Lower lobe of right lung (tissue), 2 donors: ENCODE data around the gene LIX1. TPM values are rescaled to one million over a fixed set of nuclear protein-coding genes. Genes with fewer than 3 reads are reported as not detected.
"Not testable (repeated sequence)": the region's sequence is repeated elsewhere in the genome, so short reads cannot be mapped to it uniquely, and the experiment has no call there.

ENCODE experiments used
- ATAC-seq, 2 donors: fragments of 200-7000 bp; cut with Tn5 transposase; one replicate each; pipeline ENCODE4 v1.9.1; 2020 to 2022; ENCODE audit warnings: mild to moderate bottlenecking in 2 of 2, moderate library complexity in 2 of 2
- DNase-seq: peaks from one replicate; pipeline ENCODE4 v3.0.0-alpha.2; 2020
- H3K27ac ChIP-seq: fragments of 200-600 bp; one replicate; pipeline ENCODE4 v1.8.0; 2022
- H3K27me3 ChIP-seq: fragments of 200-600 bp; one replicate; pipeline ENCODE4 v1.8.0; 2022; ENCODE audit warnings: low read depth
- H3K36me3 ChIP-seq: fragments of 200-600 bp; one replicate; pipeline ENCODE4 v1.8.0; 2022; ENCODE audit warnings: mild to moderate bottlenecking
- H3K4me1 ChIP-seq: fragments of 200-600 bp; one replicate; pipeline ENCODE4 v1.8.0; 2022
- H3K4me3 ChIP-seq: fragments of 200-600 bp; one replicate; pipeline ENCODE4 v1.8.0; 2022; ENCODE audit warnings: mild to moderate bottlenecking
- H3K9me3 ChIP-seq: fragments of 200-600 bp; one replicate; pipeline ENCODE4 v1.8.0; 2022
- CTCF ChIP-seq: fragments of 200-600 bp; IDR thresholded peaks from one replicate; pipeline ENCODE4 v1.8.0; 2022; ENCODE audit warnings: antibody characterized with exemption, mild to moderate bottlenecking
- intact Hi-C: fragments of 100-400 bp; cut with DNase I; formaldehyde crosslinking; loops from one replicate; pipeline ENCODE4 v1.11.0; 2022
- long read RNA-seq: library from polyadenylated mRNA; unstranded; transcript quantifications from one replicate; pipeline ENCODE4 v2.0.0, GENCODE V29; 2021
- total RNA-seq: library from RNA; stranded (reverse); fragmentation: NEBNext Ultra II Directional; extraction: Animal tissue kit (Norgen Biotek cat#: 25700); gene quantifications from one replicate; pipeline ENCODE4 v1.2.1, GENCODE V29; 2021
- donor health status: DM: no; HTN: yes; CAD: no; lungs with severe emphysema.

LIX1 gene
- not detected for total RNA-seq
- long read RNA-seq: 0 reads

DNA sequence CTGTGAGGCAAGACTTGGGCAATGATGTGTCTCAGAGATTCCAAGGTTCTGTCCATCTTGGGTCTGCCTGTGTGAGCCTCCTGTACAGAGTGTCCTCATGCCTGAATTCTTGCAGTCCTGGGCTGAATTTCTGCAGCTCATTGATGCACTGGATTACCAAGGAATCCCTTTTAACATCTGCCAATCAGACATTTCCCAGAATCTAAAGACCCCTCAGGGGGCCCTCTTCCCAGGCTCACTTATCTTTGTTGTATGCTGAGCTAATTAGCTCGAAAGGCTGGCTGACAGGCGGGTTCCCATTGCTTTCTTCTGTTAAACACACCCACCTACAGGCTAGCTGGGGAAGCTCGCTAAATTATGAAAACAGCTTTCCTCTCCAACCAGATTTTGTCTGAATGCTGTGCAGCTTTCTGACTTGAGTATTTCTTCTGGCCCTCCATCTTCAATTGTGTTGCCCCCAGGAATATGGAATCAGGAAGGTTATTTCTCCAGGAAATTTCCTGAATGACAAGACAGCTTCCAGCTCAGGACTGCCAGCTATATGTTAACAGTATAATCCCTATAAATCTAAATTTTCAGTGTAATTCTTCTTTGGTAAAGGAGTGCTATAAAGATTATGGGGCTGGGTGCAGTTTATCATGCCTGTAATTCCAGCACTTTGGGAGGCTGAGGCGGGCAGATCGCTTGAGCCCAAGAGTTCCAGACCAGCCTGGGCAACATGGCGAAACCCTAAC lies at the start of gene LIX1:
Gene LIX1, minus strand, starts transcription at position 91 of the 734 bp plus-strand sequence. Its CDS starts 35 bp downstream, at position 56.
- no peaks in the 10 kb centered on the region for H3K36me3 ChIP-seq
- no peak within 1 kb of the TSS for H3K4me3 ChIP-seq
- no peaks in the 10 kb centered on the region for H3K9me3 ChIP-seq
- DNase-seq (no peak), ATAC-seq (peak; percentile 27 to 72)
- intact Hi-C loops: no loop called here
- no peaks in the 10 kb centered on the region for H3K4me1 ChIP-seq
- peak; percentile 35 for TF ChIP-seq CTCF
- H3K27ac ChIP-seq: no peak within 1 kb of the TSS
- H3K27me3 ChIP-seq: no peaks in the 10 kb centered on the region

GRCh38 chr5:97191893-97192292 lies 49.5 kb upstream of the LIX1 start:
- Histone ChIP-seq H3K4me3 (no peak overlapping the region), H3K4me1 (no peaks in the 10 kb centered on the region), H3K9me3 (no peaks in the 10 kb centered on the region), H3K27ac (no peak overlapping the region), H3K27me3 (no peaks in the 10 kb centered on the region), H3K36me3 (no peaks in the 10 kb centered on the region)
- no peak for ATAC-seq
- no peak for DNase-seq
- intact Hi-C loops: no loop called here
- no peak for TF ChIP-seq CTCF

DNA sequence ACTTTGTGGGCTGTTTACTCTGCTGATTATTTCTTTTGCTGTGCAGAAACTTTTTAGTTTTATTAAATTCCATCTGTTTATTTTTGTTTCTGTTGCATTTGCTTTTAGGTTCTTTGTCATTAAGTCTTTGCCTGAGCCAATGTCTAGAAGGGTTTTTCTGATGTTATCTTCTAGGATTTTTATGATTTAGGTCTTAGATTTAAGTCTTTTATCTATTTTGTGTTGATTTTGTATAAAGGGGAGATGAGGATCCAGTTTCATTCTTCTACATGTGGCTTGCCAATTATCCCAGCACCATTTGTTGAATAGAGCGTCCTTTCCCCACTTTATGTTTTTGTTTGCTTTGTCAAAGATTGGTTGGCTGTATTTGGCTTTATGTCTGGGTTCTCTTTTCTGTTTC lies 47.1 kb upstream of the LIX1 start:
- H3K4me3 ChIP-seq, DNase-seq, H3K9me3 ChIP-seq, H3K27ac ChIP-seq, H3K4me1 ChIP-seq, H3K36me3 ChIP-seq, H3K27me3 ChIP-seq, intact Hi-C loops, ATAC-seq: not testable (repeated sequence)

DNA sequence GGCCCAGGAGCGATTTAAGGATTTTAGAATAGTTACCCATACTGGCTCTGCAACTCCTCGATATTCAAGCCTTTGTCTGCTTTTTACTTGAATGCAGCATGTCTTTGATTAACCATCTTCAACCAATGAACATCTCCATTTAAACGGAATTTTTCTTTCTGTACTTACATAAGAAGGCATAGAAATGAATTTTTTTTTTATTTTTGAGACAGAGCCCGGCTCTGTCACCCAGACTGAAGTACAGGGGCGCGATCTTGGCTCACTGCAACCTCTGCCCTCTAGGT lies 41.5 kb upstream of the LIX1 start:
- peak overlapping the region; percentile 90 for H3K27ac ChIP-seq
- DNase-seq (no peak), ATAC-seq (no peak)
- no peaks in the 10 kb centered on the region for H3K27me3 ChIP-seq
- H3K4me3 ChIP-seq: peak overlapping the region; percentile 73
- no peak for TF ChIP-seq CTCF
- no peaks in the 10 kb centered on the region for H3K9me3 ChIP-seq
- peaks cover 13% of the 10 kb centered on the region for H3K36me3 ChIP-seq
- peaks cover 30% of the 10 kb centered on the region for H3K4me1 ChIP-seq
- intact Hi-C loops: no loop called here

- intact Hi-C loops: no loop called here
- ATAC-seq: peak; percentile 98 to 99
- Histone ChIP-seq H3K36me3 (peaks cover 17% of the 10 kb centered on the region), H3K4me1 (peaks cover 30% of the 10 kb centered on the region), H3K27me3 (no peaks in the 10 kb centered on the region), H3K27ac (peak within 1 kb of the TSS; percentile 90), H3K4me3 (peak within 1 kb of the TSS; percentile 73), H3K9me3 (no peaks in the 10 kb centered on the region)
- DNase-seq: peak; percentile 97
- TF ChIP-seq CTCF: no peak
These were observed 40.9 kb upstream of the LIX1 start, which contains the start of gene RIOK2 for GRCh38 chr5:97183100-97183929. RIOK2 (minus strand) TSS chr5:97183247; CDS start chr5:97183191, 56 bp downstream.
